HL-60 (cell line): ENCODE data around the gene PAX5.

ENCODE experiments used
- DNase-seq, 2 experiments: peaks; one replicate each; pipeline ENCODE4 v3.0.0-alpha.2; 2010 to 2020; ENCODE audit warnings: low read depth in 1 of 2, low spot score in 1 of 2
- H3K27ac ChIP-seq: fragments of 250-450 bp; sonication (Bioruptor Pico); replicated peaks from 2 replicates; pipeline ENCODE4 v1.5.1; 2020; ENCODE audit warnings: mild to moderate bottlenecking, moderate library complexity
- H3K27me3 ChIP-seq: fragments of 250-450 bp; sonication (Bioruptor Pico); 2 replicates; pipeline ENCODE4 v1.5.1; 2021; ENCODE audit warnings: mild to moderate bottlenecking, moderate library complexity; ENCODE audit not compliant: insufficient read depth, poor library complexity, severe bottlenecking
- H3K4me3 ChIP-seq: replicated peaks from 2 replicates; pipeline ENCODE4 v1.5.1; 2011; ENCODE audit warnings: mild to moderate bottlenecking, control low read depth, low read length; ENCODE audit not compliant: insufficient read depth
- GABPA ChIP-seq: IDR thresholded peaks from 2 replicates; pipeline ENCODE4 v1.6.1; 2012; ENCODE audit warnings: low read depth
- POLR2AphosphoS5 ChIP-seq: IDR thresholded peaks from 2 replicates; pipeline ENCODE4 v1.6.1; 2012; ENCODE audit warnings: low read depth
- SPI1 ChIP-seq: IDR thresholded peaks from 2 replicates; pipeline ENCODE4 v1.6.1; 2012; ENCODE audit warnings: low read depth, mild to moderate bottlenecking, borderline replicate concordance
- TF ChIP-seq, protein P1 (sequence below): IDR thresholded peaks from one replicate; pipeline ENCODE4 v1.5.1; 2011; ENCODE audit warnings: low read length, control low read depth, inconsistent platforms; ENCODE audit not compliant: insufficient read depth
- TF ChIP-seq, protein P2 (sequence below): IDR thresholded peaks from 2 replicates; pipeline ENCODE4 v1.6.1; 2012; ENCODE audit warnings: low read depth; ENCODE audit not compliant: insufficient replicate concordance

Gene PAX5

DNA sequence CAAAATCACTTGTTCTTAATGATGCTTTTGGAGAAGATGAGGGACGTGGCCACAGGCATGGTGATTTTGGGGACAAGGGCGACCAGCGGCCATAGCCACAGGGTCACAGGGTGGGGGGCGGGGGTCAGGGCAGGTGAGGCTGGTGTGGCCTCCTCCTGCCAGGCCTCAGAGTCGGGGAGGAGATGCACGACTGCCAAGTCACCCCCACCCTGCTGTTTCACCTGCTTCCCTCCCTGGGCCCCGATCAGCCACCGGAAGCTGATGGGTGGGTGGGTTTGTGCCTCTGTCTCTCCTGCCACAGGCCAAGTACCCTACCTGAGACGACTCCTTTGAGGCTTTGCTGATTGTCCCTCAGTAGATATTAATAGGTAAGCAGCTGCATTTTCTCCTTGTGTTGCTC is 199.3 kb downstream of the PAX5 start:
- TF ChIP-seq SPI1 (no peak), GABPA (no peak), POLR2AphosphoS5 (no peak)
- TF ChIP-seq, protein P1, sequence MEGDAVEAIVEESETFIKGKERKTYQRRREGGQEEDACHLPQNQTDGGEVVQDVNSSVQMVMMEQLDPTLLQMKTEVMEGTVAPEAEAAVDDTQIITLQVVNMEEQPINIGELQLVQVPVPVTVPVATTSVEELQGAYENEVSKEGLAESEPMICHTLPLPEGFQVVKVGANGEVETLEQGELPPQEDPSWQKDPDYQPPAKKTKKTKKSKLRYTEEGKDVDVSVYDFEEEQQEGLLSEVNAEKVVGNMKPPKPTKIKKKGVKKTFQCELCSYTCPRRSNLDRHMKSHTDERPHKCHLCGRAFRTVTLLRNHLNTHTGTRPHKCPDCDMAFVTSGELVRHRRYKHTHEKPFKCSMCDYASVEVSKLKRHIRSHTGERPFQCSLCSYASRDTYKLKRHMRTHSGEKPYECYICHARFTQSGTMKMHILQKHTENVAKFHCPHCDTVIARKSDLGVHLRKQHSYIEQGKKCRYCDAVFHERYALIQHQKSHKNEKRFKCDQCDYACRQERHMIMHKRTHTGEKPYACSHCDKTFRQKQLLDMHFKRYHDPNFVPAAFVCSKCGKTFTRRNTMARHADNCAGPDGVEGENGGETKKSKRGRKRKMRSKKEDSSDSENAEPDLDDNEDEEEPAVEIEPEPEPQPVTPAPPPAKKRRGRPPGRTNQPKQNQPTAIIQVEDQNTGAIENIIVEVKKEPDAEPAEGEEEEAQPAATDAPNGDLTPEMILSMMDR = no peak
- TF ChIP-seq, protein P2, sequence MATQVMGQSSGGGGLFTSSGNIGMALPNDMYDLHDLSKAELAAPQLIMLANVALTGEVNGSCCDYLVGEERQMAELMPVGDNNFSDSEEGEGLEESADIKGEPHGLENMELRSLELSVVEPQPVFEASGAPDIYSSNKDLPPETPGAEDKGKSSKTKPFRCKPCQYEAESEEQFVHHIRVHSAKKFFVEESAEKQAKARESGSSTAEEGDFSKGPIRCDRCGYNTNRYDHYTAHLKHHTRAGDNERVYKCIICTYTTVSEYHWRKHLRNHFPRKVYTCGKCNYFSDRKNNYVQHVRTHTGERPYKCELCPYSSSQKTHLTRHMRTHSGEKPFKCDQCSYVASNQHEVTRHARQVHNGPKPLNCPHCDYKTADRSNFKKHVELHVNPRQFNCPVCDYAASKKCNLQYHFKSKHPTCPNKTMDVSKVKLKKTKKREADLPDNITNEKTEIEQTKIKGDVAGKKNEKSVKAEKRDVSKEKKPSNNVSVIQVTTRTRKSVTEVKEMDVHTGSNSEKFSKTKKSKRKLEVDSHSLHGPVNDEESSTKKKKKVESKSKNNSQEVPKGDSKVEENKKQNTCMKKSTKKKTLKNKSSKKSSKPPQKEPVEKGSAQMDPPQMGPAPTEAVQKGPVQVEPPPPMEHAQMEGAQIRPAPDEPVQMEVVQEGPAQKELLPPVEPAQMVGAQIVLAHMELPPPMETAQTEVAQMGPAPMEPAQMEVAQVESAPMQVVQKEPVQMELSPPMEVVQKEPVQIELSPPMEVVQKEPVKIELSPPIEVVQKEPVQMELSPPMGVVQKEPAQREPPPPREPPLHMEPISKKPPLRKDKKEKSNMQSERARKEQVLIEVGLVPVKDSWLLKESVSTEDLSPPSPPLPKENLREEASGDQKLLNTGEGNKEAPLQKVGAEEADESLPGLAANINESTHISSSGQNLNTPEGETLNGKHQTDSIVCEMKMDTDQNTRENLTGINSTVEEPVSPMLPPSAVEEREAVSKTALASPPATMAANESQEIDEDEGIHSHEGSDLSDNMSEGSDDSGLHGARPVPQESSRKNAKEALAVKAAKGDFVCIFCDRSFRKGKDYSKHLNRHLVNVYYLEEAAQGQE = no peak
- Histone ChIP-seq H3K27ac (no peak overlapping the region), H3K4me3 (no peak overlapping the region), H3K27me3 (no peaks in the 10 kb centered on the region)
- DNase-seq = no peak

DNA sequence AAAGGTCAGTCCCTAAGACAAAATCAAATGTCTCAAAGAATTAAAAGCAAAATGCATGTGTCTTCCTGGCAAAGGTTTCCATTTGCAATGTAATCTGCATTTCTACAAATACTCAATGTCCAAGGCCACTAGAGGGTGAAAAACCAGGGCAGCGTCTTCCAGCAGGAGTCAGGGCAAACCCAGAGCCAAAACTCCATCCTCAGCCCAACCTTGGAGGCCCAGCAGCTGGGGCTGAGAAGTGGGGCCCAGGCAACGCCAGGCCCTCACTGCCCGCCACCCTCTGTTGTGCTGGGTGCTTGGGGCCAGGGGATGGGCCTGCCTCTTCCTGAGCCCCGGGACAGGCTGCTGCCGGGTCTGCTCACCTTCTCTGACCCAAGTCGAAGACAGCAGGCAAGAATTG is 200.1 kb downstream of the PAX5 start:
- DNase-seq = no peak

DNA sequence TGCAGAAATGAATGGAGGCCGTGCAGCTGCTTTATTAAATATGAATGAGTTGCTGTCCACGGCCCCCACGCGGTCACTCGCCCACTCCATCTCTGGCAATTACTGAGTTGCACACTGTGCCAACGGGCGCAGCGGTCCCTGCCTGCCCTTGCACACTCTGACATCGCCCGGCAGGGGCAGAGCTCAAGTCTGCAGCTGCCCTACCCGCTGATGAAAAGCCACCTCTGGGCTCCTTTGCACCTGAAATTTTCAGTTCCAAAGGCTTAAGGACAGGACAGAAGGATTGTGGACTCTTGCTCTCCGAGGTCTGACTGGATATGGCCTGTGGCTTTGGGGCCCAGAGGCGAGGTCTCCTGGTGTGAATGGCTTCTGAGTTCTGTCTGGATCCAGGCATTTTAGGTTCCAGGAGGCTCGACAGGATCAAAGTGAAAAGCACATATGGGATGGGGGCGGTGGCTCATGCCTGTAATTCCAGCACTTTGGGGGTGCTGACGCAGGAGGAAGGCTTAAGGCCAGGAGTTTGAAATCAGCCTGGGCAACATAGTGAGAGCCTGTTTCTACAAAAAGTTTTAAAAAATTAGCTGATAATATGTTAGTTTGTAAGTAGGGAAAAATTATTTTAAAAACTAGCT is 201.8 kb downstream of the PAX5 start:
- DNase-seq = no peak
- Histone ChIP-seq H3K27ac (no peak overlapping the region), H3K27me3 (no peaks in the 10 kb centered on the region), H3K4me3 (no peak overlapping the region)
- TF ChIP-seq GABPA (no peak), SPI1 (no peak), POLR2AphosphoS5 (no peak)
- TF ChIP-seq, protein P1 = no peak
- TF ChIP-seq, protein P2 = no peak

More for the DNA sequence above, 200.1 kb downstream of the PAX5 start:
- Histone ChIP-seq H3K27ac (no peak overlapping the region), H3K4me3 (no peak overlapping the region), H3K27me3 (no peaks in the 10 kb centered on the region)
- TF ChIP-seq GABPA = no peak
- TF ChIP-seq, protein P2 = no peak
- no peak for TF ChIP-seq SPI1
- TF ChIP-seq, protein P1 = no peak
- TF ChIP-seq POLR2AphosphoS5 = no peak
